Measurements from ENCODE around the gene SLC2A14.
"Not testable (repeated sequence)": the region's sequence is repeated elsewhere in the genome, so short reads cannot be mapped to it uniquely, and the experiment has no call there.

The SLC2A14 gene

DNA sequence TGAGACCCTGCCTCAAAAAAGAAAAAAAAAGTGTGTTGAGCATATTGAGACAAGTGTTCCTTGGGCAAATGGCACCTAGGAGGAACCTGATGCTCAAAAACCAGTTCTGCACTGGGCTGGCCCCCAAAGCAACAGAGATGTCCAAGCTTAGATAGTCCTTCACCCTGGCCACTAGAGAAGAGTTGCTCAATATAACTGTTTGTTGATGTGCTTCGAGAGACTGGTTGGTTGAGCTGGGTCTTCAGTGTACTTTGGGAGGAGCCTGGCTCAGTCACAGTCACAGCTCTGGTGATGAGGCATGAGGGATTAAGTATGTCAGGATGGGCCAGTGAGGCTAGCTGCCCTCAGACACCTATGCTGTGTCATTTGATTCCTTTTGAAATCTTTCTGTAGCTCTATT is 38.0 kb downstream of the SLC2A14 start:
- no peak for DNase-seq (ENCODE audit: low read depth in 2 of 2)

DNA sequence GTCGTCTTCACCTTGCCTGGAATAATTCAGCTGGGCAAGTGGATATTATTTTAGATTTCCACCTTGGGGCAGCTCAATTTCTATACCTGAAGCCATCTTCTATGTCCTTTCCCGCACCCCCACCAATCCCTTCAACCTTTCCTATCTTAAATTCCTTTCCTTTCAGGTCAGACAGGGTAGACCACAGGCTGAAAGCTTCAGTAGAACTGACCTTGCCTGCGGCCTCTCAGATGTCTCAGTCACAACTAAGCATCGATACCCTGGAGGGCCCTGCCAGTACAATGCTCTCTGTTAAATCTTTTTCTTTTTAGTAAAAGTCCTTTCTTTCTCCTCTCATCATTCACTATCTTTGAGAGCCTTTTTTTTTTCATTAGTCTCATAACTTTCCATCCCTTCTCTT is 38.9 kb downstream of the SLC2A14 start:
- no peak for DNase-seq (ENCODE audit: low read depth in 2 of 2)

DNA sequence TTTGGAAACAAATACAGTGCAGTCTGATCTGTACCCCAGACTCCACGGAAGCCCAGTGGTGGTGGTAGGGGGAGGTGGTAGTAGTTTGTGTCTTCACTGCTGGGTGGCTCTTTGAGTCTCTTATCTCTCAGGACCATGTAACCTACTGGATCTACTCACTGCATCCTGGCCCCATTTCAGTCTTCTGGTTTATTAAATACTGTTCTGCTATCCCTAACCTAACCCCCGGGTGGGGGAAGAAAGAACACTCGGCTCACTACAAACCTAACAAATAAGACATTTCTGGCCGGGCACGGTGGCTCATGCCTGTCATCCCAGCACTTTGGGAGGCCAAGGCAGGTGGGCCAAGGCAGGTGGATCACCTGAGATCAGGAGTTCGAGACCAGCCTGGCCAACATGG is 39.5 kb downstream of the SLC2A14 start:
- not testable (repeated sequence) for DNase-seq (ENCODE audit: low read depth in 2 of 2)

DNA sequence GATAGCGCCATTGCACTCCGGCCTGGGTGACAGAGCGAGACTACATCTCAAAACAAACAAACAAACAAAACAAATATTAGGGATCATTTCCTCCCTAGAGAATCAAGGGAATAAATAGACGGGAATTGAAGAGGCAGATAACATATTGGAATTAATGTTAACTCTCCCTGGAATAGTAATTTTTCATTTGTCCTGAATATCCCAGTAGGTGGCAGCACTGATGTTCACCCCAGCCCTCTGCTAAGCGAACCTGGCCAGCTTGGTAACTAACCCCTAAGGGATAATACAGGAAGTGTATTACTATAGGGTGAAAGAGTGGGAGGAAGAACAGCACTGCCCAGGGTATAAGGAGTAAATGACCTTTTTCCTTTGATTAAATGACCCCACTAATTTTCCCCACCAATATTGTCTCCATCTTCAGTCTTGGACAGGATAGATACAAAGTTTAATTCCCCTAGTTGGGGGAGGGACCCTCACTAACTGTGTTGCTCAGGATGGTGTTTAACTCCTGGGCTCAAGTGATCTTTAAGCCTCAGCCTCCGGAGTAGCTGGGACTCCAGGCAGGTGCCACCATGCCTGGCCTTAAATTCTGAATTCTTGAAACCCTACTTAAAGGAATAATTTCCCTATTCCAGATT is 40.5 kb downstream of the SLC2A14 start:
- peak in 1 of 2 donors; percentile 11 for DNase-seq (ENCODE audit: low read depth in 2 of 2)

DNA sequence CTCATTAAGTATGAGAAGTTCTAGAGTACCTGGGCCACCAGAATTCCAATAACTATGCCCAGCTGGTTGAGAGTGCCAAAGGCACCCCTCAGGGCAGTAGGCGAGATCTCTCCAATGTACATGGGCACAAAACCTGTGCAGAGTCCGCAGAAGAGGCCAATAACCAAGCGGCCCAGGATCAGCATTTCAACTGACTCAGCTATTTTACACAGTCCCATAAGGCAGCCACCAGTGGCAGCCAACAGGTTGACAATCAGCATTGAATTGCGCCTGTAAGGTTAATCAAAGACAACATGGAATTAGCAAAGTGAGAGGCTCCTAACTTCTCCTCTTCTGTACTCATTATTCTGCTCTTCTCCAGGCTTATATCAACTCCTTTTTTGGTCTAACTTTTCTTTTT is 43.0 kb downstream of the SLC2A14 start:
- DNase-seq (ENCODE audit: low read depth in 2 of 2) = not testable (repeated sequence)

DNA sequence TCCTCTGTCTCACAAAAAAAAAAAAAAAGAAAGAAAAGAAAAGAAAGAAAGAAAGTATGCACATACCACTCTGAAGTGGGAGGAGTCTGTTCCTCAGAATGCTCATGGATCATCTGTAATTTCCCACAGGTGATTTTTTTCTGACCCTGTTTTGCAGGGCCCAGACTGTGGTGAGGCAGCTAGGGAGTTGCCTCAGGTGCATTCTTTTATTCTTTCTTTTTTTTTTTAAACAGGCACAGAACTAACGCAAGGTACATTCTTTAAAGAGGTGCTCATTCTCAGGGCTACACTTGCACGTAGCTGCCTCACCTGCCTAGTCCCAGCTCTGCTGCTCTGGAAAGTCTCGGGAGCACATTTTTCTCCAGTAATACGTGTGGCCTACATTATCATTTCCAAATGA is 47.0 kb downstream of the SLC2A14 start:
- not testable (repeated sequence) for DNase-seq (ENCODE audit: low read depth in 2 of 2)

DNA sequence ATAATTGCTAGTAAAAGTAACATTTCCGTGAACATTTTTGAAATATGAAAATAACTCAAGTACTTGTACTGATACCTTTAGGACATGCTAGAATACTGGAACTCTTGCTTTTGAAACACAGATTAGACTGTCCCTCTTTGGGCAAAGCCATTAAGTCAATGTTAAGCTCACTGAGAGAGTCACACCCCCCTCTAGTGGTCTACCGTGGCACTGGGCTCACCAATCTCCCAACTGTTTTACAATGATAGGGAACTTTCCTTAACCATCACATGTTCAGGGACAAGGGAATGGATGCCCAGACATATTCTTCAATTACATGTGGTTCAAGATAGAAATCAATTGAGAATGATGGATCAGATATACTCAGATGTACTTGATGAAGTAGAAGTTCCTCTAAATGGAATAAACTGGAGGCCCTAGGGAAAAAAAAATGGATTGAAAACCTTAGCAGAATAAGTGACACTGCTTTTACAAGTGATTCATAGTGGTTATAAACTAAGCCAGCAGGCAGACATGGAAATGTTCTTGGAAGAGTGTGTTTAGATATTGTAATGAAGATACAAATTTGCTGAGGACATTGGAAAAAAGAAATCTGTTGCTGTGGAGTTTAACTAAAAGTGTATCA is 65.7 kb downstream of the SLC2A14 start:
- DNase-seq (ENCODE audit: low read depth in 2 of 2) = peak; percentile 30 to 36

DNA sequence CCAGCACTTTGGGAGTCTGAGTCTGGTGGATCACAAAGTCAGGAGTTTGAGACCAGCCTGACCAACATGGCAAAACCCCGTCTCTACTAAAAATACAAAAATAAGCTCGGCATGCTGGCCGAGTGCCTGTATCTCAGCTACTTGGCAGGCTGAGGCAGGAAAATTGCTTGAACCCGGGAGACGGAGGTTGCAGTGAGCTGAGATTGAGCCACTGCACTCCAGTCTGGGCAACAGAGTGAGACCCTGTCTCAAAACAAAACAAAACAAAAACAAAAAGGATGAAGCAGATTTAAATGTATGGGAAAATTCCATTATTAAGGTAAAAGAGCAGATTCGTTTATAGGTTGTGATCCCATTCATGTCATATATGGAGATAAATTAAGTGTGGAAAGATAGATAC is 66.4 kb downstream of the SLC2A14 start:
- not testable (repeated sequence) for DNase-seq (ENCODE audit: low read depth in 2 of 2)

DNA sequence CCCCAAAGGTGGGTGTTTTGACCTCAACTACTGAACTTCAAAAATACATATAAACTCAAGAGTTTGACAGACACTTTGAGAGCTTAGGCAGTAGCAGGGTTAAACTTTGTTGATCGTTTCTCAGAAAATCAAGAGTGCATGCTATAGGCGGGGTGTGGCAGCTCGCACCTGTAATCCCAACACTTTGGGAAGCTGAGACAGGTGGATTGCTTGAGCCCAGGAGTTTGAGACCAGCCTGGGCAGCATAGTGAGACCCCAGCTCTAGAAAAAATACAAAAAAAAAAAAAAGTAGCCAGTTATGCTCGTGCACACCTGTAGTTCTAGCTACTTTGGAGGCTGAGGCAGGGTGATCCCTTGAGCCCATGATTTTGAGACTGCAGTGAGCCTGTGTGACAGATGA is 71.3 kb downstream of the SLC2A14 start:
- DNase-seq (ENCODE audit: low read depth in 2 of 2) = no peak

DNA sequence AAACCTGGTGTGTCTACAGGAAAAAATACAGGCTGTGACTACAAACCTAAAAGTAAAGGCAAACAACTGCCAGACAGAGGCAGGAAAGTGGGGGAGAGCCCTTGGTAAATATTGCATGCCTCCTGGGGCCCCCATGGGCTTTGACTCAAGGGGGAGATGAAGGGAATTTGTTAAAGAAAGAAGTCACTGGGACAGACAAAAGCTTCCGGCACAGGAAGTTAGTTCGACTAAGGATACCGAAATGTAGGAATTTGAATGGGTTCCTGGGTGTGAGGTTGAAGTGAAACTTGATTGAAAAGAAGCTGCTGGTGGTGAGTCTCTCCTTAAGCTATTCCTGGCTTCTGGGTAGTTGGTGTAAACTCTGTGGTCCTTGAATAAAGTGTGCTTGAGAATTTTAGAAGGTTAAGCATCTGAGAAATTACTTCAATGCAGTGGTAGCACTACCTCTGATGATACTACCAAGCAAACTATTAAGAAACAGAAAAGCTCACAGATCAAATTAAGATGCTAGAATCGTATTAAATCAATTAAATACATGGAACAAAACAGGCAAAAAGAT is 73.9 kb downstream of the SLC2A14 start:
- not testable (repeated sequence) for DNase-seq (ENCODE audit: low read depth in 2 of 2)

DNA sequence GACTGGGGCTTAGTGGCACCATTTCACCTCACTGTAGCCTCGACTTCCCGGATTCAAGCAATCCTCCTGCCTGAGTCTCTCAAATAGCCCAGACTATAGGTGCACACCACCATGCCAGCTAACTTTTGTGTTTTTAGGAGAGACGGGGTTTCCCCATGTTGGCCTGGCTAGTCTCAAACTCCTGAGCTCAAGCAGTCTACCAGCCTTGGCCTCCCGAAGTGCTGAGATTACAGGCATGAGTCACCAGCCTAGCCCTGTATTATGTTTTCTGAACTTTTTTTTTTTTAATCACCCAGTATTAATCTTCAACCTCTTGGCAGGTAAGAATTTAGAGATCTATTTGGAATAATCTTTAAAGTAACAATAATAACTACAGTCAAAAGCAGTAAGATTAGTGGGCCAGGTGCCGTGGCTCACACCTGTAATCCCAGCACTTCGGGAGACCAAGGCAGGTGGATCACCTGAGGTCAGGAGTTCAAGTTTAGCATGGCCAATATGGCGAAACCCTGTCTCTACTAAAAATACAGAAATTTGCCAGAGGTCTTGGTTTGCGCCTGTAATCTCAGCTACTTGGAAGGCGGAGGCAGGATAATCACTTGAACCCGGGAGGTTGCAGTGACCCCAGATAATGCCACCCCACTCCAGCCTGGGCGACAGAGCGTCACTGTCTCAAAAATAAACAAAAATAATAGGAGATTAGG is 74.9 kb downstream of the SLC2A14 start:
- DNase-seq (ENCODE audit: low read depth in 2 of 2) = no peak

DNA sequence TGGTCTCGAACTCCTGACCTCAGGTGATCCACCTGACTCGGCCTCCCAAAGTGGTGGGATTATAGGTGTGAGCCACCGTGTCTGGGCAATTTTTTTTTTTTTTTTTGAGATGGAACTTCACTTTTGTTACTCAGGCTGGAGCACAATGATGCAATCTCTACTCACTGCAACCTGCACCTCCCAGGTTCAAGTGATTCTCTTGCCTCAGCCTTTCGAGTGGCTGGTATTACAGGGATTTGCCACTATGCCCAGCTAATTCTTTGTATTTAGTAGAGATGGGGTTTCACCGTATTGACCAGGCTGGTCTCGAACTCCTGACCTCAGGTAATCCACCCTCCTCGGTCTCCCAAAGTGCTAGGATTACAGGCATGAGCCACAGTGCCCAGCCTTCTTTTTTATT is 75.4 kb downstream of the SLC2A14 start:
- DNase-seq (ENCODE audit: low read depth in 2 of 2) = not testable (repeated sequence)

DNA sequence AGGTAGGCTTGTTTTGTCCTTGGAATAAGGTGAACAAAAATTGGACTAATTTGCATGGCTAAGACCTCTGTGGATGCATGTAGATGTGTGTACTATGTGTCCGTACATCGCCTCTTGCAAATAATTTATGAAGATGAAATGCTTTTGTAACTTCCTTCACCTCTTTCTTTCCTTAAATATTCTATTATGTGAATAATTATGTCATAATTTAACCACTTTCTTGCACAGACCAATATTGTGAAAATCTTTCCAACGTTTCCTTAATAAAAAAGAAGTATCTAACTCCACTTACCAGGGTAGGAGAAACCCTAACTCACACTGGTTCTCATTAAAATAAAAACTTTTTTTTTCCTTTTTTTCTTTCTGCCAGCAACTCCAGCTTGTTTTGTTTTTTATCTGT is 79.5 kb downstream of the SLC2A14 start:
- no peak for DNase-seq (ENCODE audit: low read depth in 2 of 2)

DNA sequence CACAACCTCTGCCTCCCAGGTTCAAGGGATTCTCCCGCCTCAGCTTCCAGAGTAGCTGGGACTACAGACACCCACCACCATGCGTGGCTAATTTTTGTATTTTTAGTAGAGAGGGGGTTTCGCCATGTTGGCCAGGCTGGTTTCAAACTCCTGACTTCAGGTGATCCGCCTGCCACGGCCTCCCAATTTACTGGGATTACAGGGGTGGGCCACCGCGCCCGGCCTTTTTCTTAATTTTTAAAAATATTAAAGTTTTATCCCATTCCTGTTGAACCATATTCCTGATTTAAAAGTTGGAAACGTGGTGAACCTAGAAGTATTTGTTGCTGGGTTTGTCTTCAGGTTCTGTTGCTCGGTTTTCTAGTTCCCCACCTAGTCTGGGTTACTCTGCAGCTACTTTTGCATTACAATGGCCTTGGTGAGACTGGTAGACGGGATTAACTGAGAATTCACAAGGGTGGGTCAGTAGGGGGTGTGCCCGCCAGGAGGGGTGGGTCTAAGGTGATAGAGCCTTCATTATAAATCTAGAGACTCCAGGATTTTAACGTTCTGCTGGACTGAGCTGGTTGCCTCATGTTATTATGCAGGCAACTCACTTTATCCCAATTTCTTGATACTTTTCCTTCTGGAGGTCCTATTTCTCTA is 83.7 kb downstream of the SLC2A14 start, which contains the start of gene NANOG:
Gene NANOG (plus strand): TSS at position 519 of the 645 bp plus-strand sequence. CDS start 213 bp downstream, outside the sequence.
- DNase-seq (ENCODE audit: low read depth in 2 of 2) = not testable (repeated sequence)

DNA sequence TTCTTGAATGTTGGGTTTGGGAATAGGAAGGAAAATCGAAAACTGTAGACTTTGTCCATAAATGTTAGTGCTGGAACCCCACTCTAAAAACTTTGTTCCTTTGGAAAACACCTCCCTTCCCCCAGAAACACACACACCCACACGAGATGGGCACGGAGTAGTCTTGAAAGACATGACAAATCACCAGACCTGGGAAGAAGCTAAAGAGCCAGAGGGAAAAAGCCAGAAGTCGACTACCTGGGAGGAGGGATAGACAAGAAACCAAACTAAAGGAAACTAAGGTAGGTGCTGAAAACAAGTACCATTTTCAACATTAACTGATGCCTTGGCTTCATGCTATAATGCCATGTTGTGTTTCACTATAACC is 84.4 kb downstream of the SLC2A14 start:
- DNase-seq (ENCODE audit: low read depth in 2 of 2) = no peak

DNA sequence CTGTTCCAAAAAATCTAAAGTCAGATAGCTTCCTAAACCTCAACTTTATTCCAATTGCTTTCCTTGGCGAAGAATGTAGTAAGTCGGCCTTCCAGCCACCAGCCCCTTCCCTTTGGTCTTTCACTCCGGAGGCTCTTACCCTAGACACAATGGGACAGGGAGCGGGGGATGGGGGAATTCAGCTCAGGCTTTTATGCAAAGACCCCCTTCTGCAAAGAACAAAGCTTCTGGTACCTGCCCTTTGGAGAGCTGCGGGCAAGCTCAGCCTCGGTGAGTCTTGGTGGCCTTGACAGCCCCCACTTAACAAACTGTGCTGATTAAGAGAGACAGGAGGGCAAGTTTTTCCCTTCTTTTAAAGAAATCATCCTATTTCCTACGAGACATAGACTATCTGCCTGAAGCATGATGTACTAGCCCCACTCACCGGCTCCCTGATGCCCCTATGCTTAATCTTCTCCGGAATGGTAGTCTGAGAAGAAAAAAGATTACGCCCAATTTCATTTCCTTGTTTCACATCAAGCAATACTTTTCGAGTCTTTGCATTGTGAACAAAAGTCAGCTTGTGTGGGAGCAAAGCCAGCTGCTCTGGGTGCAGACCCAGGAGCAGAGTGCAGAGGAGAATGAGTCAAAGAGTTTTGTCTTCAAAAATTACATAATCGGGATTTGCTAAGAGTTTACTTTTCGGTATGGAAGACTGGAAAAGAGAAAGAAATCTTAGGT is 85.0 kb downstream of the SLC2A14 start:
- no peak for DNase-seq (ENCODE audit: low read depth in 2 of 2)

DNA sequence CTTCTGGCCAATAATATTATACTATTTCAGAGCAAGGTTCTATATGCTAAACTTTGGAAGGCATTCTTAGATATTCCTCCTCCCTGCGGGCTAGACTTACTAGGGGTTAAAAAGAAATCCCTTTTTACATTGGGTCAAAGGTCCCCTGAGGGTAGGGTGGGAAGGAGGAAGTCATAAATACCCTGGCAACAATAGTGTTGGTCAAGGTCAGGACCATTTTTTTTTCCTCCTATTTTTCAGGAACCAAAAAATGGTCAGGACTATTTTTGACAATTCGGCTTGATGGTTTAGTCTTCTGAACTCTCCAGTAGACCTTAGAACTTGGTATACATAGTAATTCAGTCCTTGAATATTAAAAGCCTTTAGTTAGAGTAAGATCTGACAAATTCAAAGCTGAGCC is 88.0 kb downstream of the SLC2A14 start:
- no peak for DNase-seq (ENCODE audit: low read depth in 2 of 2)

DNA sequence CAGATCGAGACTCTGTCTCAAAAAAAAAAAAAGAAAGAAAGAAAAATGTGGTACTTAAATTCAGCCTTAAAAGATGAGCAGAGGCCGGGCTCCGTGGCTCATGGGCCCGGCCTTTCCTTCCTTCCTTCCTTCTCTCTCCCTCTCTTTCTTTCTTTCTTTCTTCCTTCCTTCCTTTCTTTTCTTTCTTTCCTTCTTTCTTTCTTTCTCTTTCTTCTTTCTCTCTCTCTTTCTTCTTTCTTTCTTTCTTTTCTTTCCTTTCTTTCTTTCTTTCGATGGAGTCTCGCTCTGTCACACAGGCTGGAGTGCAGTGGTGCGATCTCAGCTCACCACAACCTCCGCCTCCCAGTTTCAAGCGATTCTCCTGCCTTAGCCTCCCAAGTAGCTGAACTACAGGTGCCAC is 89.3 kb downstream of the SLC2A14 start:
- not testable (repeated sequence) for DNase-seq (ENCODE audit: low read depth in 2 of 2)

DNA sequence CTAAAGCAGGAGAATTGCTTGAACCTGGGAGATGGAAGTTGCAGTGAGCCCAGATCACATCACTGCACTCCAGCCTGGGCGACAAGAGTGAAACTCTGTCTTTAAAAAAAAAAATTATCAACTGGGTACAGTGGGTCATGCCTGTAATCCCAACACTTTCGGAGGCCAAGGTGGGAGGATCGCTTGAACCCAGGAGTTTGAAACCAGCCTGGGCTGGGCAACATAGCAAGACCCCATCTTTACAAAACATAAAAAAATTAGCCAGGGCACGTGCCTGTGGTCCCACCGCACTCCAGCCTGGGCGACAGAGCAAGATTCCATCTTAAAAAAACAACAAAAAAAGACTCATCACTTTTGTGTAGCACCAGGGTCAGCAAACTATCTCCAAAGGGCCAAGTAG is 90.7 kb downstream of the SLC2A14 start:
- DNase-seq (ENCODE audit: low read depth in 2 of 2) = no peak

DNA sequence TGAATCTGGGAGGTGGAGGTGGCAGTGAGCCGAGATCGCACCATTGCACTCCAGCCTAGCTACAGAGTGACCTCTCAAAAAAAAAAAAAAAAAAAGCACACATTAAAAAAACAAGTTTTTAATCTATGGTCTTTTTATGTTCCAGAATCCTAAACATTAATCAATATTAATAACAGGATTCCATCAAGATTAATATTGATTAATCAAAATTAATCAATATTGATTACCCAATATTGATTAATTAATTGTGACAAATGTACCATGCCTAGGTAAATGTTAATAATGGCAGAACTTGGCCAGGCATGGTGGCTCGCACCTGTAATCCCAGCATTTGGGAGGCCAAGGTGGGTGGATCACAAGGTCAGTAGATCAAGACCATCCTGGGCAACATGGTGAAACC is 91.4 kb downstream of the SLC2A14 start:
- no peak for DNase-seq (ENCODE audit: low read depth in 2 of 2)

DNA sequence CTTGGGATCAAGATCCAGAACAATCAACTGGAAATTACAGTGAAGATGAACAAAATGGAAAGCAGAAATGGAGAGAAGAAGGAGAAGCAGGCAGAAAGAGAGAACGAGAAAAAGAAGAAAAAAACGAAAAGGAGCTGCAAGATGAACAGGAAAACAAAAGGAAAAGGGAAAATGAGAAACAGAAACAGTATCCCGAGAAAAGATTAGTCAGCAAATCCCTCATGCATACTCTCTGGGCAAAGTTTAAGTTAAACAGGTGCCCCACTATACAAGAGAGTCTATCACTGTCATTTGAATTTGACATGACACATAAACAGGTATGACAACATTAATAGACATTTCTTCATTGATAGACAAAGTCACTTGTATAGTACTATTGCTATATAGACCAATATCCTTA is 102.7 kb downstream of the SLC2A14 start:
- no peak for DNase-seq (ENCODE audit: low read depth in 2 of 2)

All from stimulated activated CD8-positive, alpha-beta memory T cell treated with anti-CD3 and anti-CD28 coated beads, Interleukin-15, amount 100 ng/mL, for 48 hours (primary cell).